Large intestine (tissue), 3 donors: ENCODE data around the gene GSTT2. TPM values are rescaled to one million over a fixed set of nuclear protein-coding genes. Genes with fewer than 3 reads are reported as not detected.
"Not testable (repeated sequence)": the region's sequence is repeated elsewhere in the genome, so short reads cannot be mapped to it uniquely, and the experiment has no call there.

Experiments used
- DNase-seq, 2 donors: peaks; one replicate each; pipeline versions ENCODE4 v3.0.0 to v3.0.0-alpha.2; 2013
- H3K27ac ChIP-seq: one replicate; pipeline ENCODE4 v1.5.1; 2013; ENCODE audit warnings: low read length
- H3K27me3 ChIP-seq: 2 replicates; pipeline ENCODE4 v1.6.1; 2013; ENCODE audit warnings: low read length; ENCODE audit not compliant: control insufficient read depth, insufficient read depth
- H3K36me3 ChIP-seq: 2 replicates; pipeline ENCODE4 v1.6.1; 2013; ENCODE audit warnings: low read length; ENCODE audit not compliant: control insufficient read depth, insufficient read depth
- H3K4me1 ChIP-seq: one replicate; pipeline ENCODE4 v1.6.1; 2013; ENCODE audit warnings: low read length; ENCODE audit not compliant: control insufficient read depth, insufficient read depth
- H3K4me3 ChIP-seq: one replicate; pipeline ENCODE4 v1.5.1; 2013; ENCODE audit warnings: low read length
- H3K9me3 ChIP-seq: one replicate; pipeline ENCODE4 v1.6.1; 2013; ENCODE audit warnings: mild to moderate bottlenecking, low read depth, low read length, moderate library complexity; ENCODE audit not compliant: control insufficient read depth
- WGBS: methylation state at CpG from one replicate; pipeline ENCODE4 v1.1.5; 2013; ENCODE audit warnings: low lambda C conversion rate; ENCODE audit not compliant: insufficient coverage; 5-methylcytosine and 5-hydroxymethylcytosine counted together
- polyA plus RNA-seq: library from polyadenylated mRNA; unstranded; fragments of 120-200 nt; gene quantifications from one replicate; pipeline ENCODE4 v1.2.1, GENCODE V29; 2013

The GSTT2 gene
- polyA plus RNA-seq, 1 donor: 0.22 TPM

- not testable (repeated sequence) for H3K4me1 ChIP-seq, H3K9me3 ChIP-seq, H3K4me3 ChIP-seq, H3K27me3 ChIP-seq, DNase-seq, H3K27ac ChIP-seq
- H3K36me3 ChIP-seq: peaks cover 22% of the 10 kb centered on the region
- no CpG with 5 or more reads among the region's 29 CpGs for WGBS
Observed at GRCh38 chr22:23974345-23974744, 5.6 kb upstream of the GSTT2 start, which contains the start of gene DDT. Gene DDT, minus strand, starts transcription at chr22:23974441. Its CDS starts 27 bp downstream, at chr22:23974414.

GRCh38 chr22:23974836-23975352 lies 5.0 kb upstream of the GSTT2 start:
- H3K27me3 ChIP-seq, H3K9me3 ChIP-seq, H3K4me1 ChIP-seq, DNase-seq, H3K4me3 ChIP-seq, H3K27ac ChIP-seq: not testable (repeated sequence)
- H3K36me3 ChIP-seq: peaks cover 18% of the 10 kb centered on the region
- WGBS: no CpG with 5 or more reads among the region's 27 CpGs

- H3K4me3 ChIP-seq, H3K36me3 ChIP-seq, H3K27me3 ChIP-seq, H3K4me1 ChIP-seq, H3K27ac ChIP-seq, H3K9me3 ChIP-seq, DNase-seq: not testable (repeated sequence)
- WGBS: no CpG with 5 or more reads among the region's 12 CpGs
Observed at GRCh38 chr22:23977304-23977703, 2.6 kb upstream of the GSTT2 start.

GRCh38 chr22:23980567-23980966 lies 633 bp downstream of the GSTT2 start:
- WGBS: no CpG with 5 or more reads among the region's 7 CpGs
- not testable (repeated sequence) for H3K9me3 ChIP-seq, H3K4me3 ChIP-seq, H3K27me3 ChIP-seq, H3K36me3 ChIP-seq, DNase-seq, H3K27ac ChIP-seq, H3K4me1 ChIP-seq

- no peaks in the 10 kb centered on the region for H3K4me1 ChIP-seq
- no peaks in the 10 kb centered on the region for H3K36me3 ChIP-seq
- H3K27me3 ChIP-seq: no peaks in the 10 kb centered on the region
- H3K4me3 ChIP-seq: no peak overlapping the region
- H3K27ac ChIP-seq: no peak overlapping the region
- no peak for DNase-seq
- no peaks in the 10 kb centered on the region for H3K9me3 ChIP-seq
- no CpG with 5 or more reads among the region's 6 CpGs for WGBS
Observed at GRCh38 chr22:23984430-23984829, 4.5 kb downstream of the GSTT2 start.

GRCh38 chr22:23986089-23986488 lies 6.2 kb downstream of the GSTT2 start:
- H3K4me1 ChIP-seq, H3K27ac ChIP-seq, DNase-seq, H3K36me3 ChIP-seq, H3K4me3 ChIP-seq, H3K9me3 ChIP-seq, H3K27me3 ChIP-seq: not testable (repeated sequence)
- WGBS: no CpG with 5 or more reads among the region's 8 CpGs

- not testable (repeated sequence) for H3K4me3 ChIP-seq, H3K9me3 ChIP-seq, DNase-seq, H3K4me1 ChIP-seq, H3K36me3 ChIP-seq, H3K27ac ChIP-seq, H3K27me3 ChIP-seq
- WGBS: no CpG with 5 or more reads among the region's 4 CpGs
Observed at GRCh38 chr22:23986538-23987178, 6.7 kb downstream of the GSTT2 start.

- H3K36me3 ChIP-seq, H3K4me3 ChIP-seq, H3K4me1 ChIP-seq, DNase-seq, H3K9me3 ChIP-seq, H3K27ac ChIP-seq, H3K27me3 ChIP-seq: not testable (repeated sequence)
- no CpG with 5 or more reads among the region's 3 CpGs for WGBS
Observed at GRCh38 chr22:23989583-23990244, 9.8 kb downstream of the GSTT2 start.

GRCh38 chr22:23993080-23993479 lies 13.1 kb downstream of the GSTT2 start:
- not testable (repeated sequence) for H3K27ac ChIP-seq, H3K4me1 ChIP-seq, H3K36me3 ChIP-seq, H3K9me3 ChIP-seq, DNase-seq, H3K4me3 ChIP-seq, H3K27me3 ChIP-seq
- no CpG with 5 or more reads among the region's 2 CpGs for WGBS

- not testable (repeated sequence) for DNase-seq, H3K4me3 ChIP-seq, H3K27me3 ChIP-seq, H3K4me1 ChIP-seq, H3K36me3 ChIP-seq, H3K9me3 ChIP-seq, H3K27ac ChIP-seq
- WGBS: no CpG with 5 or more reads among the region's 4 CpGs
Observed at GRCh38 chr22:23993581-23994177, 13.7 kb downstream of the GSTT2 start.
